ENCODE data around the gene CPNE8.

CPNE8 gene

GRCh38 chr12:38736821-38737220 lies 168.6 kb downstream of the CPNE8 start:
- H3K9me3 ChIP-seq (ENCODE audit: control insufficient read depth, low read length): no peaks in the 10 kb centered on the region
- H3K4me1 ChIP-seq (ENCODE audit: control insufficient read depth, insufficient read depth, low read length, poor library complexity, severe bottlenecking): no peaks in the 10 kb centered on the region
- H3K36me3 ChIP-seq (ENCODE audit: control insufficient read depth, insufficient read depth, low read length): no peaks in the 10 kb centered on the region
- WGBS, 2 experiments (ENCODE audit: insufficient coverage in 2 of 2): no CpG with 5 or more reads among the region's 3 CpGs
- no peak overlapping the region for H3K4me3 ChIP-seq (ENCODE audit: extremely low read depth, insufficient read depth, low read length, poor library complexity, severe bottlenecking)
- H3K27ac ChIP-seq (ENCODE audit: low read depth, low read length, severe bottlenecking): no peak overlapping the region

- Histone ChIP-seq H3K36me3 (ENCODE audit: control insufficient read depth, insufficient read depth, low read length) (no peaks in the 10 kb centered on the region), H3K9me3 (ENCODE audit: control insufficient read depth, low read length) (no peaks in the 10 kb centered on the region), H3K4me1 (ENCODE audit: control insufficient read depth, insufficient read depth, low read length, poor library complexity, severe bottlenecking) (no peaks in the 10 kb centered on the region), H3K4me3 (ENCODE audit: extremely low read depth, insufficient read depth, low read length, poor library complexity, severe bottlenecking) (no peak overlapping the region), H3K27ac (ENCODE audit: low read depth, low read length, severe bottlenecking) (no peak overlapping the region)
Measured at GRCh38 chr12:38732761-38733160, 172.6 kb downstream of the CPNE8 start.

GRCh38 chr12:38728894-38729293 lies 176.5 kb downstream of the CPNE8 start:
- Histone ChIP-seq H3K36me3 (ENCODE audit: control insufficient read depth, insufficient read depth, low read length) (no peaks in the 10 kb centered on the region), H3K4me3 (ENCODE audit: extremely low read depth, insufficient read depth, low read length, poor library complexity, severe bottlenecking) (no peak overlapping the region), H3K9me3 (ENCODE audit: control insufficient read depth, low read length) (no peaks in the 10 kb centered on the region), H3K27ac (ENCODE audit: low read depth, low read length, severe bottlenecking) (no peak overlapping the region), H3K4me1 (ENCODE audit: control insufficient read depth, insufficient read depth, low read length, poor library complexity, severe bottlenecking) (no peaks in the 10 kb centered on the region)
- WGBS, 2 experiments (ENCODE audit: insufficient coverage in 2 of 2): no CpG with 5 or more reads among the region's 1 CpG

DNA sequence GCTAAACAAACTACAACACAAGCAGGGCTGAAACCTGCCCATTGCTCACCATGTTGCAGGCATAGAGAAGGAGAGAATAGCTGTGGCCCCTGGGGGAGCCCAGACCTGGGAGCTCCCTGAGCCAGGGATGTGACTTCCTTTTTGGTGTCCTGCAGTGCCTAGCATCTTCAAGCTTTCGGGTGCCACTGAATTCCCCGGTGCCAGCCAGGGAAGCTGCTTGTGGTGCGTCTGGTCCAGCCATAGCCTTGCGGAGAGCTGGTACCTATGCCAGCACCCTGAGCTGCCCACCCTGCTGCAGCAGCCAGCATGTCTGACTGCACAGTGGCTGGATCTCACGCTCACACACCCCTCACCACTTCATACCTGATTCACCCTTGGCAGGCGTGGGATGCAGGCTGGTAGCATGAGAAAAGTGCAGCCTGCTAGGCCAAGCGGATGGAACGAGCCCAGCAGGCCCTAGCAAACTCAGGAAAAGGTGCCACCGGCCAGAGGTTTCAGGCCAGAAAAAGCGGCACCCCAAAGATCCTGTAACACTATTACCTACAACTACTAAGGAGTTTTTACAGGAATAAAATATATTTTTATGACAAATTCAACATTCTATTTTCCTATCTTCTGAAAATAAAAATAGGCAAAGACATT lies 183.7 kb downstream of the CPNE8 start:
- Histone ChIP-seq H3K4me3 (ENCODE audit: extremely low read depth, insufficient read depth, low read length, poor library complexity, severe bottlenecking) (no peak overlapping the region), H3K4me1 (ENCODE audit: control insufficient read depth, insufficient read depth, low read length, poor library complexity, severe bottlenecking) (no peaks in the 10 kb centered on the region), H3K36me3 (ENCODE audit: control insufficient read depth, insufficient read depth, low read length) (no peaks in the 10 kb centered on the region), H3K9me3 (ENCODE audit: control insufficient read depth, low read length) (no peaks in the 10 kb centered on the region), H3K27ac (ENCODE audit: low read depth, low read length, severe bottlenecking) (no peak overlapping the region)
- WGBS, 2 experiments (ENCODE audit: insufficient coverage in 2 of 2): 90 to 97% methylated on average over 3 to 6 of the region's 10 CpGs

GRCh38 chr12:38720661-38721060 lies 184.7 kb downstream of the CPNE8 start:
- no peaks in the 10 kb centered on the region for H3K36me3 ChIP-seq (ENCODE audit: control insufficient read depth, insufficient read depth, low read length)
- H3K27ac ChIP-seq (ENCODE audit: low read depth, low read length, severe bottlenecking): no peak overlapping the region
- H3K4me3 ChIP-seq (ENCODE audit: extremely low read depth, insufficient read depth, low read length, poor library complexity, severe bottlenecking): no peak overlapping the region
- WGBS, 2 experiments (ENCODE audit: insufficient coverage in 2 of 2): 91 to 94% methylated on average over 6 to 7 of the region's 9 CpGs
- H3K4me1 ChIP-seq (ENCODE audit: control insufficient read depth, insufficient read depth, low read length, poor library complexity, severe bottlenecking): no peaks in the 10 kb centered on the region
- H3K9me3 ChIP-seq (ENCODE audit: control insufficient read depth, low read length): peaks cover 6% of the 10 kb centered on the region

DNA sequence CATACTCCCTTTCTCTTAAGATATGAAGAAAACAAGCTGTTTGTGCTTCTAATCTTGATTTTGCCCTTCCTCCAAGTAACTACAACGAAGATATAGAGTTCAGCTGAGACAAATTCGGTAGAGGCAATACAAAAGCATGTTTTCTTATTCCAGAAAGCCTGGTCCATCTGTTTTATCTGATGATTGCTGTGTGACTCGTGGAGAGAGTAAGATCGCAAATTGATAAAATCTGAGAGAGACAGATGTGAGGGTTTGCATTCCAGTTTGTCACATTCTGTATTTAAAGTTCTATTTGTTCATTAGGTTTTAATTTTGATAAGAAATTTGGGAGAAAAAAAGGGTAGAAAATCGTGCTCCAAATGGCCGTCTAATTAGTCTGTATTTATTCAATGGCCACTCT lies 192.1 kb downstream of the CPNE8 start:
- H3K4me3 ChIP-seq (ENCODE audit: extremely low read depth, insufficient read depth, low read length, poor library complexity, severe bottlenecking): no peak overlapping the region
- H3K27ac ChIP-seq (ENCODE audit: low read depth, low read length, severe bottlenecking): no peak overlapping the region
- H3K4me1 ChIP-seq (ENCODE audit: control insufficient read depth, insufficient read depth, low read length, poor library complexity, severe bottlenecking): no peaks in the 10 kb centered on the region
- no peaks in the 10 kb centered on the region for H3K36me3 ChIP-seq (ENCODE audit: control insufficient read depth, insufficient read depth, low read length)
- 92 to 100% methylated on average over 1 to 2 of the region's 6 CpGs for WGBS, 2 experiments (ENCODE audit: insufficient coverage in 2 of 2)
- H3K9me3 ChIP-seq (ENCODE audit: control insufficient read depth, low read length): peaks cover 6% of the 10 kb centered on the region

DNA sequence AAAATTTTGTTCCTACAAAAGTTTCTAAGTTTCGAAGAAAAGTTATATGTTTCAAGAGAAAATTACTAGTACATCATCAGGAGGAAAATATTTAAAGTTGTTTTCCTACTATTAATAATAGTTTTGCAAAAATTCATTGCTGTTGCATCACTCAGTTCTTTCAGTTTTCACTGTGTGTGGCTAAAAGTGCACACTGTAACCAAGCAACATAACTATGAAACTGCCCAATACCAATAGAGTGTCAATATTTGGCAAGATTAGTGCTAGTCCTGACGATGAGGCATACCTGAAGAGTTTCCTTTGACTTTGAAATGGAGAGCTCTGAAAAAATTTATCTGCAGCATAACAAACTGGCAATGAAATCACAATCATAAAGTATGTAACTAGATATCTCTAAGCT lies 194.3 kb downstream of the CPNE8 start:
- WGBS, 2 experiments (ENCODE audit: insufficient coverage in 2 of 2): no CpG with 5 or more reads among the region's 2 CpGs
- Histone ChIP-seq H3K27ac (ENCODE audit: low read depth, low read length, severe bottlenecking) (no peak overlapping the region), H3K4me3 (ENCODE audit: extremely low read depth, insufficient read depth, low read length, poor library complexity, severe bottlenecking) (no peak overlapping the region), H3K36me3 (ENCODE audit: control insufficient read depth, insufficient read depth, low read length) (no peaks in the 10 kb centered on the region), H3K9me3 (ENCODE audit: control insufficient read depth, low read length) (no peaks in the 10 kb centered on the region), H3K4me1 (ENCODE audit: control insufficient read depth, insufficient read depth, low read length, poor library complexity, severe bottlenecking) (no peaks in the 10 kb centered on the region)

- no peaks in the 10 kb centered on the region for H3K36me3 ChIP-seq (ENCODE audit: control insufficient read depth, insufficient read depth, low read length)
- no peaks in the 10 kb centered on the region for H3K9me3 ChIP-seq (ENCODE audit: control insufficient read depth, low read length)
- no peaks in the 10 kb centered on the region for H3K4me1 ChIP-seq (ENCODE audit: control insufficient read depth, insufficient read depth, low read length, poor library complexity, severe bottlenecking)
- H3K27ac ChIP-seq (ENCODE audit: low read depth, low read length, severe bottlenecking): no peak overlapping the region
- H3K4me3 ChIP-seq (ENCODE audit: extremely low read depth, insufficient read depth, low read length, poor library complexity, severe bottlenecking): no peak overlapping the region
Measured at GRCh38 chr12:38708466-38708865, 196.9 kb downstream of the CPNE8 start.

DNA sequence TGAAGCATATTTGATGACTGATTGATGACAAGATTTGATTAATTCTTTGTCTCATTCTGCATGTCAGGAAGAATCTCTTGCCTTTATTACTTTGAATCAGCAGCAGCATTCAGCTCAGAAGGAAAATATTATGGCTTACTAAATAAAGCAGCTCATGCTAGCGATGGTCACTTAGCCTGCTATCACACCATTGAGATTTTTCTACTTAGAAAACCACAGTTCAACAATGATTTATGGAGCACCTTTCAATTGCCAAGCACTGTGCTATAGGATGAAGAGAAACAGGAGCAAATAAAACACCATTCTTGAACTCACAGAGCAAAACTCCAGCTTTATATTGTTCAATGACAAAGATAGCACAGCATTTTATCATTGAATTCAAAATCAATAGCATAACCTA lies 197.7 kb downstream of the CPNE8 start:
- H3K27ac ChIP-seq (ENCODE audit: low read depth, low read length, severe bottlenecking): no peak overlapping the region
- no peaks in the 10 kb centered on the region for H3K4me1 ChIP-seq (ENCODE audit: control insufficient read depth, insufficient read depth, low read length, poor library complexity, severe bottlenecking)
- H3K4me3 ChIP-seq (ENCODE audit: extremely low read depth, insufficient read depth, low read length, poor library complexity, severe bottlenecking): no peak overlapping the region
- 100% methylated on average over 1 of the region's 1 CpG; no CpG with 5 or more reads in 1 of the 2 experiments for WGBS, 2 experiments (ENCODE audit: insufficient coverage in 2 of 2)
- H3K9me3 ChIP-seq (ENCODE audit: control insufficient read depth, low read length): no peaks in the 10 kb centered on the region
- no peaks in the 10 kb centered on the region for H3K36me3 ChIP-seq (ENCODE audit: control insufficient read depth, insufficient read depth, low read length)

- Histone ChIP-seq H3K4me3 (ENCODE audit: extremely low read depth, insufficient read depth, low read length, poor library complexity, severe bottlenecking) (no peak overlapping the region), H3K36me3 (ENCODE audit: control insufficient read depth, insufficient read depth, low read length) (no peaks in the 10 kb centered on the region), H3K27ac (ENCODE audit: low read depth, low read length, severe bottlenecking) (no peak overlapping the region), H3K4me1 (ENCODE audit: control insufficient read depth, insufficient read depth, low read length, poor library complexity, severe bottlenecking) (no peaks in the 10 kb centered on the region), H3K9me3 (ENCODE audit: control insufficient read depth, low read length) (no peaks in the 10 kb centered on the region)
- no CpG with 5 or more reads among the region's 1 CpG for WGBS, 2 experiments (ENCODE audit: insufficient coverage in 2 of 2)
Measured at GRCh38 chr12:38697289-38697688, 208.1 kb downstream of the CPNE8 start.

- no peaks in the 10 kb centered on the region for H3K36me3 ChIP-seq (ENCODE audit: control insufficient read depth, insufficient read depth, low read length)
- no peaks in the 10 kb centered on the region for H3K9me3 ChIP-seq (ENCODE audit: control insufficient read depth, low read length)
- H3K4me3 ChIP-seq (ENCODE audit: extremely low read depth, insufficient read depth, low read length, poor library complexity, severe bottlenecking): no peak overlapping the region
- 57 to 100% methylated on average over 1 to 2 of the region's 3 CpGs for whole genome bisulfite sequencing, 2 experiments (ENCODE audit: insufficient coverage in 2 of 2)
- H3K4me1 ChIP-seq (ENCODE audit: control insufficient read depth, insufficient read depth, low read length, poor library complexity, severe bottlenecking): no peaks in the 10 kb centered on the region
- no peak overlapping the region for H3K27ac ChIP-seq (ENCODE audit: low read depth, low read length, severe bottlenecking)
Measured at GRCh38 chr12:38695057-38695456, 210.3 kb downstream of the CPNE8 start.
